Ectodermal cell (in vitro differentiated cells): Measurements from ENCODE around the gene TMEM239. TPM values are rescaled to one million over a fixed set of nuclear protein-coding genes. Genes with fewer than 3 reads are reported as not detected.
"Not testable (repeated sequence)": the region's sequence is repeated elsewhere in the genome, so short reads cannot be mapped to it uniquely, and the experiment has no call there.

Source experiments
- H3K27ac ChIP-seq: 2 replicates; pipeline ENCODE4 v1.7.0; 2013; ENCODE audit warnings: mild to moderate bottlenecking, low read depth, low read length; ENCODE audit not compliant: insufficient read depth, poor library complexity, severe bottlenecking
- H3K27me3 ChIP-seq: 2 replicates; pipeline ENCODE4 v1.7.0; 2013; ENCODE audit warnings: mild to moderate bottlenecking, low read length; ENCODE audit not compliant: insufficient read depth, control insufficient read depth, poor library complexity, severe bottlenecking
- H3K36me3 ChIP-seq: one replicate; pipeline ENCODE4 v1.7.0; 2013; ENCODE audit warnings: low read length; ENCODE audit not compliant: control insufficient read depth, insufficient read depth
- H3K4me1 ChIP-seq: one replicate; pipeline ENCODE4 v1.7.0; 2013; ENCODE audit warnings: low read length; ENCODE audit not compliant: control insufficient read depth, insufficient read depth
- H3K4me3 ChIP-seq: 2 replicates; pipeline ENCODE4 v1.7.0; 2013; ENCODE audit warnings: low read depth, low read length, control low read depth; ENCODE audit not compliant: insufficient read depth
- H3K9me3 ChIP-seq: 2 replicates; pipeline ENCODE4 v1.7.0; 2013; ENCODE audit warnings: mild to moderate bottlenecking, low read length, moderate library complexity; ENCODE audit not compliant: control insufficient read depth
- WGBS, 2 experiments: methylation state at CpG; one replicate each; pipeline ENCODE4 v1.1.7; 2013; ENCODE audit warnings: missing lambda C conversion rate in 2 of 2; 5-methylcytosine and 5-hydroxymethylcytosine counted together
- polyA plus RNA-seq, 4 experiments: library from polyadenylated mRNA; stranded (reverse); fragments of 50-300 nt; gene quantifications; one replicate each; pipeline ENCODE4 v1.2.3, GENCODE V29; 2013

The TMEM239 gene
- not detected for polyA plus RNA-seq (2013, experiment 1 of 4)
- not detected for polyA plus RNA-seq (2013, experiment 2 of 4)
- polyA plus RNA-seq (2013, experiment 3 of 4): not detected
- polyA plus RNA-seq (2013, experiment 4 of 4): not detected

- WGBS, 2 experiments: 84 to 85% methylated on average over 10 of the region's 10 CpGs
- H3K4me3 ChIP-seq: no peak within 1 kb of the TSS
- no peaks in the 10 kb centered on the region for H3K9me3 ChIP-seq
- no peak within 1 kb of the TSS for H3K27ac ChIP-seq
- H3K27me3 ChIP-seq: peaks cover 14% of the 10 kb centered on the region
- H3K4me1 ChIP-seq: no peaks in the 10 kb centered on the region
- no peaks in the 10 kb centered on the region for H3K36me3 ChIP-seq
Measured at GRCh38 chr20:2816030-2816582, at the start of gene TMEM239. Gene TMEM239 (plus strand): TSS chr20:2816364. CDS start chr20:2816555, 191 bp downstream.

DNA sequence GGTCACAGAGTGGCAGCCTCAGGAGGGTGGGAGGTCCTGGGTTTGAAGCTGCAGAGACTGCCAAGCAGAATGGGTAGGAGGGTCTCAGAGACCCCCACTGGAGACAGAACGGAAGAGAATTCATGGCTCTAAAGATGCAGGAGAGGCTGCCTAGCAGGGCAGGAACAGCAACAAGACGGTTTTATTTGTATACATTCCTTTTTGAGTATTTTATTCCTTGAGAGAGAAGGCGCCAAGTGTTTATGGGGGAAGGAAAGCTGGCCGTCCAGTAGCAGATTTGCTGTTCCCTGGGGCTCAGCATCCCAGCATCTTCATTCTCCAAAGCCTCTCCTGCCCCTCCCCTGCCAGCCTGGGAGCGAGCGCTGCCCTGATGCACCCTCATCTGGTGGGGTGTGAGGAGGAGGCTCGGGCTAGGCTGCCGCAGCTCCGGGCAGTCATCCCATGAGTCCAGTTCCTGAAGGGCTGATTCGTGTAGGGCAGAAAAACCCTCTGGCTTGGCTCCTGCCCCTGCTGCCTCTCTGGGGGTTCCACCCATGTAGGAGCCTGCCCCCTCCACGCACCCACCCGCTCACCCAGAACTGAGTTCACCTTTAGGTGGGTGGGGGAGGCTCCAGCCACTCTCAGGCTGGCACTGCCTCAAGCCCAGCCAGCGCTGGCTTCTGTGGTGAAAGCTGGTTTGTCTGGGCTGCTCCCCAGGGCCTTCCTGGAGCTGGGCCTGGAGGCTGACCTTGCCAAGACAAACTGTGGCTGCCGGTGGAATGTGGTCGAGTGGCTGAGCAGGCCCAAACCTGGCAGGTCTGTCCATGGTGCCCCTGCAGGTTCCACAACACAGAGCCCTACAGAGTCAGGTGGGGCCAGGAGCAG is 48.2 kb upstream of the TMEM239 start:
- H3K27me3 ChIP-seq: no peaks in the 10 kb centered on the region
- H3K36me3 ChIP-seq: no peaks in the 10 kb centered on the region
- H3K9me3 ChIP-seq: no peaks in the 10 kb centered on the region
- H3K4me3 ChIP-seq: no peak overlapping the region
- 83 to 87% methylated on average over 15 of the region's 15 CpGs for WGBS, 2 experiments
- H3K4me1 ChIP-seq: no peaks in the 10 kb centered on the region
- no peak overlapping the region for H3K27ac ChIP-seq

GRCh38 chr20:2768632-2769015 is 47.5 kb upstream of the TMEM239 start:
- Histone ChIP-seq H3K4me3 (no peak overlapping the region), H3K9me3 (no peaks in the 10 kb centered on the region), H3K4me1 (no peaks in the 10 kb centered on the region), H3K27ac (no peak overlapping the region), H3K36me3 (no peaks in the 10 kb centered on the region), H3K27me3 (no peaks in the 10 kb centered on the region)
- WGBS, 2 experiments: 92 to 95% methylated on average over 5 of the region's 5 CpGs

GRCh38 chr20:2770091-2770490 is 46.1 kb upstream of the TMEM239 start:
- not testable (repeated sequence) for H3K4me1 ChIP-seq, H3K4me3 ChIP-seq, H3K36me3 ChIP-seq, H3K27me3 ChIP-seq, H3K27ac ChIP-seq, H3K9me3 ChIP-seq
- WGBS, 2 experiments: 92 to 94% methylated on average over 12 of the region's 12 CpGs

- H3K4me1 ChIP-seq: no peaks in the 10 kb centered on the region
- H3K4me3 ChIP-seq: no peak overlapping the region
- WGBS, 2 experiments: 78 to 82% methylated on average over 12 of the region's 12 CpGs
- H3K27me3 ChIP-seq: no peaks in the 10 kb centered on the region
- H3K36me3 ChIP-seq: no peaks in the 10 kb centered on the region
- no peaks in the 10 kb centered on the region for H3K9me3 ChIP-seq
- H3K27ac ChIP-seq: no peak overlapping the region
Measured at GRCh38 chr20:2771631-2772080, 44.5 kb upstream of the TMEM239 start.

- H3K9me3 ChIP-seq: no peaks in the 10 kb centered on the region
- H3K36me3 ChIP-seq: no peaks in the 10 kb centered on the region
- H3K27ac ChIP-seq: no peak overlapping the region
- no peak overlapping the region for H3K4me3 ChIP-seq
- H3K4me1 ChIP-seq: no peaks in the 10 kb centered on the region
- no peaks in the 10 kb centered on the region for H3K27me3 ChIP-seq
- WGBS, 2 experiments: 90 to 92% methylated on average over 9 of the region's 9 CpGs
Measured at GRCh38 chr20:2773812-2774211, 42.4 kb upstream of the TMEM239 start.

DNA sequence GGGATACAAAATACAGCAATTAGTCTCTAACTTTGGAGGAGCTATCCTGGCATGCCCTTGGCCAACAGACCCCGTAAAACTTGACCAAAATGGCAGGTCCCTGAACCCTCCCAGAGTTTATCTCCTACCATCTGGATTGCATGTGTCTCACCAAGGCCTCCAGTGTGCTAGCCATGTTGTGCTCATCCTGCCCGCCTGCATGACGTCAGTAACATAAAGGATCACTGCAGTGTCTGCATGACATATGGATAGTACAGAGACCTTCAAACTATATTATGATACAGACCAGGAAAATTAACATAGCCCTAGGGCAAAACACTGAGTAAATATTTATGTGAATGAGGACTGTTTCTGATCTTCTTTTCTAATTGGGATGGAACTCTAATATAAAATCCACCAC is 41.0 kb upstream of the TMEM239 start:
- Histone ChIP-seq H3K36me3 (no peaks in the 10 kb centered on the region), H3K4me3 (no peak overlapping the region), H3K4me1 (no peaks in the 10 kb centered on the region), H3K27ac (no peak overlapping the region), H3K27me3 (no peaks in the 10 kb centered on the region), H3K9me3 (no peaks in the 10 kb centered on the region)
- WGBS, 2 experiments: 90 to 91% methylated on average over 3 of the region's 3 CpGs

DNA sequence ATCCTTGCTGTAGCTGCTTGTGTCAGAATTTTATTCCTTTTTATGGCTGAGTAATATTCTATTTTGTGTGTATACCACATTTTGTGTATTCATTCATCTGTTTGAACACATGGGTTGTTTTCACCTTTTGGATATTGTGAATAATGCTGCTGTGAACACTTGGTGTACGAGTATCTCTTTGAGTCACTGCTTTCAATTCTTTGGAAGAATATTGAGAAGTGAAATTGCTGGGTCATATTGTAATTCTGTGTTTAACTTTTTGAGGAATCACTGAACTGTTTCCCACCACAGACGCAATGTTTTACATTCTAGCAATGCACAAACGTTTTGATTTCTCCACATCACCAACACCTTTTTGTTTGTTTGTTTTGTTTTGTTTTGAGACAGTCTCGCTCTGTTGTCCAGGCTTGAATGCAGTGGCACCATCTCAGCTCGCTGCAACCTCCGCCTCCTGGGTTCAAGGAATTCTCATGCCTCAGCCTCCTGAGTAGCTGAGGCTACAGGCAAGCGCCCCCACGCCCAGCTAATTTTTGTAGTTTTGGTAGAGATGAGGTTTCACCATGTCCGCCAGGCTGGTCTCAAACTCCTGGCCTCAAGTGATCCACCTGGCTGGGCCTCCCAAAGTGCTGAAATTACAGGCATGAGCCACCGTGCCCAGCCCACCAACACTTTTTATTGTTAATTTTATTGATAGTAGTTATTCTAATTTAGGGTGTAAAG is 37.4 kb upstream of the TMEM239 start:
- H3K9me3 ChIP-seq: no peaks in the 10 kb centered on the region
- H3K27ac ChIP-seq: no peak overlapping the region
- no peaks in the 10 kb centered on the region for H3K4me1 ChIP-seq
- 87 to 90% methylated on average over 9 to 10 of the region's 10 CpGs for WGBS, 2 experiments
- no peak overlapping the region for H3K4me3 ChIP-seq
- no peaks in the 10 kb centered on the region for H3K27me3 ChIP-seq
- no peaks in the 10 kb centered on the region for H3K36me3 ChIP-seq

GRCh38 chr20:2780948-2781347 is 35.2 kb upstream of the TMEM239 start:
- Histone ChIP-seq H3K9me3 (no peaks in the 10 kb centered on the region), H3K36me3 (no peaks in the 10 kb centered on the region), H3K27me3 (no peaks in the 10 kb centered on the region), H3K4me3 (no peak overlapping the region), H3K27ac (no peak overlapping the region), H3K4me1 (no peaks in the 10 kb centered on the region)
- 40 to 58% methylated on average over 2 to 3 of the region's 3 CpGs for WGBS, 2 experiments
